Activated CD4-positive, alpha-beta T cell treated with anti-CD3 and anti-CD28 coated beads, Interleukin-2, Interleukin-4, amounts not matched to agents 100 ng/mL and 50 ng/mL, durations not matched to agents 16 hours and 8 hours (primary cell): Measurements from ENCODE around the gene ATF3.

Experiments
- DNase-seq: peaks from one replicate; pipeline ENCODE4 v3.0.0-alpha.2; 2020; ENCODE audit warnings: low spot score

ATF3 gene

GRCh38 chr1:212586206-212587015 is 22.1 kb upstream of the ATF3 start:
- no peak for DNase-seq

- DNase-seq = no peak
Observed at GRCh38 chr1:212587016-212587887, 21.3 kb upstream of the ATF3 start.

- DNase-seq = no peak
Observed at GRCh38 chr1:212587888-212588510, 20.6 kb upstream of the ATF3 start.

GRCh38 chr1:212589446-212589845 is 19.1 kb upstream of the ATF3 start:
- DNase-seq = no peak

- no peak for DNase-seq
Observed at GRCh38 chr1:212591922-212592321, 16.6 kb upstream of the ATF3 start.

GRCh38 chr1:212593821-212594251 is 14.7 kb upstream of the ATF3 start:
- DNase-seq = no peak

GRCh38 chr1:212594640-212595039 is 13.9 kb upstream of the ATF3 start:
- no peak for DNase-seq

- DNase-seq = no peak
Observed at GRCh38 chr1:212595229-212595628, 13.3 kb upstream of the ATF3 start.

- peak; percentile 83 for DNase-seq
Observed at GRCh38 chr1:212595787-212596714, 12.5 kb upstream of the ATF3 start.

GRCh38 chr1:212596798-212597197 is 11.8 kb upstream of the ATF3 start:
- DNase-seq = no peak

GRCh38 chr1:212597487-212597886 is 11.1 kb upstream of the ATF3 start:
- no peak for DNase-seq

GRCh38 chr1:212600071-212600915 is 8.3 kb upstream of the ATF3 start:
- no peak for DNase-seq

- DNase-seq = no peak
Observed at GRCh38 chr1:212600980-212601379, 7.6 kb upstream of the ATF3 start.

GRCh38 chr1:212601524-212601923 is 7.0 kb upstream of the ATF3 start:
- DNase-seq = no peak

- DNase-seq = no peak
Observed at GRCh38 chr1:212605441-212606394, 2.8 kb upstream of the ATF3 start.

- no peak for DNase-seq
Observed at GRCh38 chr1:212606395-212607205, 2.0 kb upstream of the ATF3 start.

- DNase-seq = no peak
Observed at GRCh38 chr1:212607206-212607912, 1.2 kb upstream of the ATF3 start.

- DNase-seq = no peak
Observed at GRCh38 chr1:212607913-212608391, 609 bp upstream of the ATF3 start.
